NCI-H2171 (cell line): ENCODE results near the gene ZNF547.
"Not testable (repeated sequence)": the region's sequence is repeated elsewhere in the genome, so short reads cannot be mapped to it uniquely, and the experiment has no call there.

Experiments used
- DNase-seq: peaks from one replicate; lab custom pipeline; 2025; lab: John Stamatoyannopoulos, UW

Gene ZNF547

DNA sequence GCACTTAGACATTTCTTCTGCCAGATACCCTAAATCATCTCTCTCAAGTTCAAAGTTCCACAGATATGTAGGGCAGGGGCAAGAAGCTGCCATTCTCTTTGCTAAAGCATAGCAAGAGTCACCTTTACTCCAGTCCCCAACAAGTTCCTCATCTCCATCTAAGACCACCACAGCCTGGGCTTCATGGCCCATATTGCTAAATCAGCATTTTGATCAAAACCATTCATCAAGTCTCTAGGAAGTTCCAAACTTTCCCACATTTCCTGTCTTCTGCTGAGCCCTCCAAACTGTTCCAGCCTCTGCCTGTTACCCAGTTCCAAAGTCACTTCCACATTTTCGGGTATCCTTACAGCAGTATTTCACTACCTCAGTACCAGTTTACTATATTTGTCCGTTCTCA is 11.3 kb downstream of the ZNF547 start:
- DNase-seq: not testable (repeated sequence)

DNA sequence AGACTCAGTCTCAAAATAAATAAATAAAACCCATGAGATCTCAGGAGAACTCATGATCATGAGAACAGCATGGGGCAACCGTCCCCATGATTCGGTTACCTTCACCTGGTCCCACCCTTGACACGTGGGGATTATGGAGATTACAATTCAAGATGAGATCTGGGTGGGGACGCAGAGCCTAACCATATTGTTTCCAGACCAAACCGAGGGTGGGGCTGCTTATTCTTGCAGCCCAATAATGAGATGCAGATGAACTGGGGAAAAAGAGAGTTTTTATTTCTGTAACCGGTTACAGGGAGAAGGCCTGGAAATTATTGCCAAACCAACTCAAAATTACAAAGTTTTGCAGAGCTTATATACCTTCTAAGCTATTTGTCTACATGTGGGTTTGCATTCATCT is 12.8 kb downstream of the ZNF547 start:
- no peak for DNase-seq

DNA sequence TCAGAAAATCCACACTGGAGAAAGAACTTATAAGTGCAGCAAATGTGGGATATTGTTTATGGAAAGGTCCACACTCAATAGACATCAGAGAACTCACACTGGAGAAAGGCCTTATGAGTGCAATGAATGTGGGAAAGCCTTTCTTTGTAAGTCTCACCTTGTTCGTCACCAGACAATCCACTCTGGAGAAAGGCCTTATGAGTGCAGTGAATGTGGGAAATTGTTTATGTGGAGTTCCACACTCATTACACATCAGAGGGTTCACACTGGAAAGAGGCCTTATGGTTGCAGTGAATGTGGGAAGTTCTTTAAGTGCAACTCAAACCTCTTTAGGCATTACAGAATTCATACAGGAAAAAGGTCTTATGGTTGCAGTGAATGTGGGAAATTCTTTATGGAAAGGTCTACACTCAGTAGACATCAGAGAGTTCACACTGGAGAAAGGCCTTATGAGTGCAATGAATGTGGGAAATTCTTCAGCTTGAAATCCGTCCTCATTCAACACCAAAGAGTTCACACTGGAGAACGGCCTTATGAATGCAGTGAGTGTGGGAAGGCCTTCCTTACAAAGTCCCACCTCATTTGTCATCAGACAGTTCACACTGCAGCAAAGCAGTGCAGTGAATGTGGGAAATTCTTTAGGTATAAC is 14.3 kb downstream of the ZNF547 start:
- DNase-seq: no peak

DNA sequence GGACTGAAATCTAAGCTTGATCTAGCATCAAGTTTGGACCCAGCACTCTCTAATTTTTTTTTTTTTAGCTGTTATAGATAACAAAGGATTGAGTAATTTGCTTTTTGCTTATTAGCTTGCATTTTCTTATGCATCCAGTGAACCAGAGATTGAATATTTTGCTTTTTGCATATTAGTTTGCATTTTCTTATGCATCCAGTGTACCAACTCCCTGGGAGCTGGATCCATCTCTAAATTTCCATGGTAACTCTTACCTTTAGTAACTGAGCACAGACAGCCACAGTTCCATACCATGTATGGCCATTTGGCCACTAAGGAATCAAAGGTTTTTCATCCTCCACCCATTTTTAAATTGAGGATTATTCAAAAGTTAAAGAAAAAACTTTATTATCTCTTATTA is 17.6 kb downstream of the ZNF547 start:
- DNase-seq: no peak

DNA sequence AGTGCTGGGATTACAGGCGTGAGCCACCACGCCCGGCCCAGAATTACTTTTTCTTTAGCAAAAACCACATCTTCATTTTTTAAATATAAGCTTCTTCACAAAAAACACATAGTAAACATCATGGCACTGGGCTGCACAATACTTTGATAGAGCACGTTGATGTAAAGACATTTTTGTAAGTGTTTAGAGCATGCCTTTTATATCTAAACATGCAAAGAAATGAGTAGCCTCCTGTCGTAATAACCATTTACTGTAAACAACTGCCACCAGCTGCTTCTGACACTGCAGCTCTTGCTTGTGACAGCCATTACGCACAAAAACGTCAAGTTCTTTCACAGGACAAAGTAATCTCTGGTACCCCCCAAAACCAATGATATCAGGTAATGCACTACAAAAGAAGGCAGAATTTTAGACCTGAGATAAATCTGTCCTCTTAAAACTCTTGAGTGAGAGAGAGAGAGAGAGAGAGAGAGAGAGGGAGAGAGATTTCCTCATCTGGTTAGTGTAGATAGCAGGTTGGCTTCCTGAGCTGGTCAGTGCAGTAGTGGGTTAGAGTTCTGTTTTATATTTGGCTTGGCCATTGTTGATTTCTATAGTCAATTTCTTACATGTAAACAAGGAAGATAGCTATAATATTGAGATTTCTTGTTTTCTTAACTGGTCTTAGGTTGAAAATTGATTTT is 19.6 kb downstream of the ZNF547 start:
- no peak for DNase-seq

DNA sequence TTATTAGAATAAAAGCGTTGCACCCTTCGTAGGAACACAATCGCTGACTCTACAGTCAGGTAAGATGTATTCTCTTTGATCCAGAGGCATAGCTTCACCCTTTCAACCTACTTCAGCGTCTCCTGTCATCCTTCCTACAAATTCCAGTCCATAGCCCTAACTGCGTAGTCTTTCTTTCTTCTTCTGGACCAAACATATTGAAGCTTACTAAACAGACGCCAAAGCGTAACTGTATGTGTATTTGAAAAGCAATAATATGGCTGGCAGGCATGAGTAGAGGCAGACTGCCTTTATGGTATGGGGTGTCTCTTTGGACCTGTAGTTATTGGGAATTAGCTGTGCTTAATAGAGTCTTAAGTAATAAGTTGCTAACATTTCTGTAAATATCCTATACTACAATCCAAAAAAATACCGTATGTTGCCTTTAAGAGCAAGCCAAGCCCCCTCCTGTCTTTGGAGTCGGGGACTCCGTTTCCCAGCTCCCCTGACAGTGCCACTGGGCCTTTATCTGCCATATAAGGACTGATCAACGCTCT is 25.9 kb downstream of the ZNF547 start:
- DNase-seq: no peak

DNA sequence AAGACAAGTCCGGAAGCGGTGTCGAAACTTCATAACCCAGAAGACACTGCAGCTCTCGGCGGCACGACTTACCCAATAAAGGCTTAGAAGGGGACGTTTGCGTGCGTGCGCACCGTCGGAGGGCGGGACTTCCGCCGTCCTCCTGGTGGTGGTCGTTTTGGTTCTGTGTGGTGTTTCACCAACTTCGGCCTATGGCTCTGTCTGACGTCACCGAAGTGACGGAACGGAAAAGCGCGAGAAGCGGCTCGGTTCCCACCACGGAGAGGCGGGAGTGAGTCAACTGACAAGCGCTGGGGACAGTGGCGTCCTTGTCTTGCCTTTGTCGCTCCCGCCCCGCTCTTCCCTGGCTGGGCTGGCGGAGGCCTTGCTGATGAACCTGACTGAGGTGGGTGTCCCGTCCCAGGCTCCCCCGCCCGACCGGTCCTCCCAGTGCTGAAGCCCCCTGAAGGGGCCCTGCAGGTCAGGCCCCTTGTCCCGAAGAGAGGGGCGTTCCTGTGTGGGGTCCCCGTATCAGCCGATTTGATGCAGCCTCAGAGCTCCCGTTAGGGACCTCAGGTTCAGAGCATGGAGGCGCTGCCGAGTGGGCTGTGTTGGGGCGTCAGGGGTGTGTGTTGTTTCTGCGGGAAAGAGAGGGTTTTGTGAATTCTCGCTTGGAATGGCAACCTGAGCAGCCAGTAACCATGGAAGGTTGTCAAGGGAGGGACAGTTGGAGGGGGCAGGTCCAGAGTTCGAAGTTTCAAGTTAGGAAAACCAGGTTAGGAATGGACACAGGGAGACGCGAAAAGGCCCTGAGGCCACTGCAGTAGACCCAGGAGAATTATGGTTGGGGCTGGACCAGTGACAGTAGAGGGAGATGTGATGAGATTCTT is 26.6 kb downstream of the ZNF547 start, which contains the start of gene ZNF548:
Gene ZNF548 (plus strand): TSS at position 125 of the 869 bp plus-strand sequence. CDS start 246 bp downstream, at position 371.
- DNase-seq: peak; percentile 95

DNA sequence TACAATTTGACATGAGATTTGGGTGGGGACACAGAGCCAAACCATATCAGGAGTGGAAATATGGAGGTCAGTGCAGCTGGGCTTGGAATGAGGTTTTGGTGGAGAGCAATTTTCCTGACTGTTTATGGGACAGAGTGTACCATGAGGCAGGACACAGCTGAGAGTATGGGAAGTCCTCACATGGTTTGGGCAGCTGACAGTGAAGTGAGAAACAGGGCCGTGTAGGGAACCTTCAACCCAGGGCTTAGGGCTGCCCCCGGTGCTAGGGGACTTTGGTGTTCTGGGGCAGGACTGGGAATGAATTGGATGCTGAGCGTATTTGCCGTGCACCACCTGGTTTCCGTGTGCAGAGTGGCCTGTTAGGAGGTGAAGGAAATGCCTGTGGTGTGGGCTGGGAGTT is 32.4 kb downstream of the ZNF547 start:
- DNase-seq: no peak

DNA sequence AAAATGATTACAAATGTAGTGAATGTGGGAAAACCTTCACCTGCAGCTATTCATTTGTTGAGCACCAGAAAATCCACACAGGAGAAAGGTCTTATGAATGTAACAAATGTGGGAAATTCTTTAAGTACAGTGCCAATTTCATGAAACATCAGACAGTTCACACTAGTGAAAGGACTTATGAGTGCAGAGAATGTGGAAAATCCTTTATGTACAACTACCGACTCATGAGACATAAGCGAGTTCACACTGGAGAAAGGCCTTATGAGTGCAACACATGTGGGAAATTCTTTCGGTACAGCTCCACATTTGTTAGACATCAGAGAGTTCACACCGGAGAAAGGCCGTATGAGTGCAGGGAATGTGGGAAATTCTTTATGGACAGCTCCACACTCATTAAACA is 35.5 kb downstream of the ZNF547 start:
- no peak for DNase-seq

DNA sequence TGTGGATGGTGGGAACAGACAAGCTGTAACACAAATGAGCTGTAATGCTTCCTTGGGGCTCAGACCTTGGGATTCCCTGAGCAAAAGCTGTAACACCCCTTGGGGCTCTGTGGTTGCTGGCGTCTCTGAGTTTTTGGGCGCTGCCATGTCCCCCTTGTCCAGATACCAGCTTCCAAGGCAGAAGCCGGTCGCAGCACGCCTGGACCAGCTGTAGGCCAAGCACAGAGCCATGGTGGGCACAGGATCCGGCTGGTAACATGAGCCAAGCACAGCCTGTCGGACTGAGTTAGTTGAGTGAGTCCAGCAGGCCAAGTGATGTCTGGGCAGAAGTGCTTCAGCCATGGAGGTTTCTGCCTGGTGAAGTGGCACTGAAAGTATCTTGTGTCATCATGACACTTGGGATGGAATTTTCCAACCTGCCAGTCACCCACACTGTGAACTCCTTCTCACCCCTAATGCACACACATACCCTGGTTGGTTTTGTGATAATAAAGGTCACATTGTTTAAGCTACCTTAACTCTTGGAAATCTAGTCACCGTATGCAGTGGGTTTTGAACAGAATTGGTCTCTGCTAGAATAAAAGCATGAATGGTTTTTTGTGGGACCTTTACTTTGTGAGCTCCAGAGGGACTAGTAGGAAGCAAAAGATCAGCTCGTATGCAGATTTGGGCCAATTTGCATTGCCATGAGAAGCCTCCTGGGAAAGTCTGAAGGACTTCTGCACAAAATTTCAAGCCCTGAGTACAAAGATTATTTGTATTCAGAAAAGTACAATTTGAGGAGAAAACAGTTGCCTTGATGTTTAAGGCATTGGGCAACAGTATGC is 40.6 kb downstream of the ZNF547 start:
- no peak for DNase-seq

DNA sequence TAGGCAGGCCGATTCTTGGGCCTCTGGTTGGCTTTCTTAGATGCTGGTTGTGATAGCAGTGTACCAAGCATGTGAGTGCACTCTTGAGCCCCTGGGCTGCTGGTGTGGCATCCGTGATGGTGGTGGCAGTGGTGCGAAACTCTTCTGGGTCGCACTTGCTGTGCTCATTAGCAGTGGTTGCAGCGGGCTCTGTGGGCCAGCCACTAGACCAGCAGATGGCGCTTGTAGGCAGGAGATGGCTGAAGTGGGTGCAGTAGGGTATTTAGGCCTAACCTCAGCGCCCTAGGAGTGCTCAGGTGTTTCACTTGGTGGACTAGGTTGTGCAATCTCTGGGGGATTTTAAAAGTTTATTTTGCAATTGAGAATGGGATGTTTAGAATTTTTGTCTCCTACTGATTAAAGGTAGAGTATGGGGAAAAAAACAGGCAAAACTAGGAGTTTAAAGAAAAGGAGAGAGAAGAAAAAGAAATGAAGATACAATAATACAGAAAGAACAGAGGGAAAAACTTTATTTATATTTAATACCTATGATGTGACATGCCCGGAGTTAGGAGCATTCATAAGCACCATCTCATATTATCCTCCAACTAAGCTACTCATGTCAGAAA is 43.3 kb downstream of the ZNF547 start:
- peak; percentile 13 for DNase-seq

DNA sequence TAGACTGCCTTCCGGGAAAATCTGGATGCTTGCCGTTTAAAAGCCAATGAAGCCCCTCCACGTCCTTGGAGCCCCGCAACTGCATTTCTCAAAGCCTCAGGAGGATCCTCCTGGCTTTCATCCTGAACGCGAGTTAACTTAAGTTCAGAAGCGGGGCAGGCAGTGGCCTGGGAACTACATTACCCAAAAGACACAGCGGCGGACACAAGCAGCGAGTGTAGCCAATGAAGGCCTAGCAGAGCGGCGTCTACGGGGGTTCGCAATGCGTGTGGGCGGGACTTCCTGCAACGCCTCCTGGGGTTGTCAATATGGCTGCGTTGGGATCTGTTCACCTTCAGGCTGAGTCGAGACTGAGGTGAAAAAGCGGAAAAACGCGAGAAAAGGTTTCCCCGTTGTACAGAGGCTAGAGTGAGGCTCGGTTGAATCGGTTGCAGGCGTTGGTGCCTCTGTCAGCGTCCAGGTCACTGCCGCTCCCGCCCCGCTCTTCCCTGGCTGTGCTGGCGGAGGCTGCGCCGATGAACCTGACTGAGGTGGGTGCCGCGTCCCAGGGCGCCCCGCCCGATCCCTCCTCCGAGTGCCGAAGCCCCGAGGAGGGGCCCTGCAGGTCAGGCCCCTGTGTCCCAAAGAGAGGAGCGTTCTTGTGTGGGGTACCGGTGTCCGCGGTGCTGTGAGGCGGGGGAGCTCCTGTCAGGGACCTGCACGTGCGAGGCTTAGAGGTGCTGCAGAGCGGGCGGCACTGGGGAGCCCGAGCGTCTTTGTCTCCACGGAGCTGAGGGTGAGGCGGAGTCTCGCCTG is 47.7 kb downstream of the ZNF547 start, which contains the start of gene ZNF17:
Gene ZNF17 (plus strand): TSS at position 285 of the 795 bp plus-strand sequence. CDS start 2,455 bp downstream, outside the sequence.
- peak; percentile 92 for DNase-seq

DNA sequence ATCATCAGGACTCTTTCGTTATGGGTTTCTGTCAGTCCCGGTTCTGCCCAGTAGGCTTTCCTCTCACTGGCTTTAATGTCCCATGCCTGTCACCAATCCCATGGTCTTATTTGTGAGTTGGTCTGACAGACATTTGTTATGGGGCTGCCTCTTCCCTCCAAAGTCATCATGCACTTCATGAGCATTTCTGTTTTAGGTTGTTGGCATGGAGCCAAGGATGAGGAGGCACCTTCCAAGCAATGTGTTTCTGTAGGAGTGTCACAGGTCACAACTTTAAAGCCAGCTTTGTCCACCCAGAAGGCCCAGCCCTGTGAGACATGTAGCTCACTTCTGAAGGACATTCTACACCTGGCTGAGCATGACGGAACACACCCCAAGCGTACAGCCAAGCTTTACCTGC is 56.1 kb downstream of the ZNF547 start:
- no peak for DNase-seq

DNA sequence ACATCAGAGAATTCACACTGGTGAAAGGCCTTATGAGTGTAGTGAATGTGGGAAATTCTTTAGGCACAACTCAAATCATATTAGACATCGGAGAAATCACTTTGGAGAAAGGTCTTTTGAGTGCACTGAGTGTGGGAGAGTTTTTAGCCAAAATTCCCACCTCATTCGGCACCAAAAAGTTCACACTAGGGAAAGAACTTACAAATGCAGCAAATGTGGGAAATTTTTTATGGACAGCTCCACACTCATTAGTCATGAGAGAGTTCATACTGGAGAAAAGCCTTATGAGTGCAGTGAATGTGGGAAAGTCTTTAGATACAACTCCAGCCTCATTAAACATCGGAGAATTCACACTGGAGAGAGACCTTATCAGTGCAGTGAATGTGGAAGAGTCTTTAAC is 57.7 kb downstream of the ZNF547 start:
- DNase-seq: no peak
